ENCODE measurements around the gene OBSL1. TPM values are rescaled to one million over a fixed set of nuclear protein-coding genes. Genes with fewer than 3 reads are reported as not detected.

OBSL1 gene
- total and polyA plus RNA-seq, 4 donors: 14.2 to 35.3 (median 27.3) TPM

DNA sequence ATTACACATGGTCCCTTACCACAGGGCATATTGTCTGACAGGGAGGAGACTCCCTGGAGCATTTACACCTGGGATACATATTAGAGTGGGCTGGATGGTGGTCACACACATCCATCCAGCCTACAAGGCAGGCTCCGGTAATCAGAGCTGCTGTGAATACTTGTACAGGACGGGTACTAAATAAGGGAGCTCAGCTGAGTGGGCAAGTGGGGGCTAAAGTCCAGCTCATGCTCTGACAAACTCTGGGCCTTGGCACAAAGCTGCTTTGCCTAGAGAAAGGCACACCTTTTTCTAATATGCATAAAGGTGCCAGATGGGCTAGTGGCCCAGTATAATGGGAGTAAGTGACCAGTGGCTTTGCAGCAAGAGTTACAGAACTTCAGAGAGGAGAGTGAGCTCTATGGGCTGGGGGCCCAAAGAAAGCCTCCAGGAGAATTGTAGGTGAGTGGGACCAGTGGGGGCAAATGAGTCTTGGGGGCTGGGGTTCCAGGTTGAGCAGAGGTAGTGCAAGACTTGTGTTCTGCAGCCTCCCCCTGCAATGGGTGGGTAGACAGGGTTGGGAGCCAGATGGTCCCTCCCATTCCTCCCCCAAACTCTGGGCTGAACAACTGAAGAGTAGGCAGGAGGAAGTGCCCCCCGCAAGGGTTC is 25.9 kb downstream of the OBSL1 start (continued):
- TF ChIP-seq, protein P1, sequence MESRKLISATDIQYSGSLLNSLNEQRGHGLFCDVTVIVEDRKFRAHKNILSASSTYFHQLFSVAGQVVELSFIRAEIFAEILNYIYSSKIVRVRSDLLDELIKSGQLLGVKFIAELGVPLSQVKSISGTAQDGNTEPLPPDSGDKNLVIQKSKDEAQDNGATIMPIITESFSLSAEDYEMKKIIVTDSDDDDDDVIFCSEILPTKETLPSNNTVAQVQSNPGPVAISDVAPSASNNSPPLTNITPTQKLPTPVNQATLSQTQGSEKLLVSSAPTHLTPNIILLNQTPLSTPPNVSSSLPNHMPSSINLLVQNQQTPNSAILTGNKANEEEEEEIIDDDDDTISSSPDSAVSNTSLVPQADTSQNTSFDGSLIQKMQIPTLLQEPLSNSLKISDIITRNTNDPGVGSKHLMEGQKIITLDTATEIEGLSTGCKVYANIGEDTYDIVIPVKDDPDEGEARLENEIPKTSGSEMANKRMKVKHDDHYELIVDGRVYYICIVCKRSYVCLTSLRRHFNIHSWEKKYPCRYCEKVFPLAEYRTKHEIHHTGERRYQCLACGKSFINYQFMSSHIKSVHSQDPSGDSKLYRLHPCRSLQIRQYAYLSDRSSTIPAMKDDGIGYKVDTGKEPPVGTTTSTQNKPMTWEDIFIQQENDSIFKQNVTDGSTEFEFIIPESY (IDR thresholded peaks at IDR 0.05): no peak

DNA sequence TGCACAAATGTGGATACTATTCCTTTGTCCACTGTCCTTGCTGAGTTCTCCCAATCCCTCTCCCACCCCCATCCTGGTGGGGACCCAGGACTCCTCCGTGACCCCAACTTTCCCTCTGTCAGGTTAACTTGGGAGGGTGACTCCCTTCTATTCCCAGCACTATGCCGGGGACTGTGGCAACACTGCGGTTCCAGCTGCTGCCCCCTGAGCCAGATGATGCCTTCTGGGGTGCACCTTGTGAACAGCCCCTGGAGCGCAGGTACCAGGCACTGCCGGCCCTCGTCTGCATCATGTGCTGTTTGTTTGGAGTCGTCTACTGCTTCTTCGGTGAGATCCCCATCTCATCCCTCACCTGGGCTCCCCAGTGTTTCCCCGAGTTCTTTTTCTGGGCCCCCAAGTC is 26.8 kb downstream of the OBSL1 start:
- H3K27ac ChIP-seq (ENCODE audit: low read depth in 1 of 2, low read length in 2 of 2): no peak overlapping the region
- no peaks in the 10 kb centered on the region for H3K9me3 ChIP-seq (ENCODE audit: control insufficient read depth in 4 of 4, low read length in 3 of 4)
- WGBS: 54% methylated on average over 9 of the region's 9 CpGs
- H3K27me3 ChIP-seq (ENCODE audit: control insufficient read depth in 4 of 4, insufficient read depth in 4 of 4, low read length in 3 of 4): no peaks in the 10 kb centered on the region
- no peak for DNase-seq (ENCODE audit: low spot score)
- no peak for TF ChIP-seq EGR1 (IDR thresholded peaks at IDR 0.05; ENCODE audit: low read depth in 2 of 2)
- no peak for TF ChIP-seq TAF1 (conservative IDR thresholded peaks at IDR 0.05)
- no peak for TF ChIP-seq HNF4A (conservative IDR thresholded peaks at IDR 0.05)
- no peak for TF ChIP-seq HNF4G (IDR thresholded peaks at IDR 0.05)
- no peak for TF ChIP-seq JUND (IDR thresholded peaks at IDR 0.05)
- TF ChIP-seq, protein P2, sequence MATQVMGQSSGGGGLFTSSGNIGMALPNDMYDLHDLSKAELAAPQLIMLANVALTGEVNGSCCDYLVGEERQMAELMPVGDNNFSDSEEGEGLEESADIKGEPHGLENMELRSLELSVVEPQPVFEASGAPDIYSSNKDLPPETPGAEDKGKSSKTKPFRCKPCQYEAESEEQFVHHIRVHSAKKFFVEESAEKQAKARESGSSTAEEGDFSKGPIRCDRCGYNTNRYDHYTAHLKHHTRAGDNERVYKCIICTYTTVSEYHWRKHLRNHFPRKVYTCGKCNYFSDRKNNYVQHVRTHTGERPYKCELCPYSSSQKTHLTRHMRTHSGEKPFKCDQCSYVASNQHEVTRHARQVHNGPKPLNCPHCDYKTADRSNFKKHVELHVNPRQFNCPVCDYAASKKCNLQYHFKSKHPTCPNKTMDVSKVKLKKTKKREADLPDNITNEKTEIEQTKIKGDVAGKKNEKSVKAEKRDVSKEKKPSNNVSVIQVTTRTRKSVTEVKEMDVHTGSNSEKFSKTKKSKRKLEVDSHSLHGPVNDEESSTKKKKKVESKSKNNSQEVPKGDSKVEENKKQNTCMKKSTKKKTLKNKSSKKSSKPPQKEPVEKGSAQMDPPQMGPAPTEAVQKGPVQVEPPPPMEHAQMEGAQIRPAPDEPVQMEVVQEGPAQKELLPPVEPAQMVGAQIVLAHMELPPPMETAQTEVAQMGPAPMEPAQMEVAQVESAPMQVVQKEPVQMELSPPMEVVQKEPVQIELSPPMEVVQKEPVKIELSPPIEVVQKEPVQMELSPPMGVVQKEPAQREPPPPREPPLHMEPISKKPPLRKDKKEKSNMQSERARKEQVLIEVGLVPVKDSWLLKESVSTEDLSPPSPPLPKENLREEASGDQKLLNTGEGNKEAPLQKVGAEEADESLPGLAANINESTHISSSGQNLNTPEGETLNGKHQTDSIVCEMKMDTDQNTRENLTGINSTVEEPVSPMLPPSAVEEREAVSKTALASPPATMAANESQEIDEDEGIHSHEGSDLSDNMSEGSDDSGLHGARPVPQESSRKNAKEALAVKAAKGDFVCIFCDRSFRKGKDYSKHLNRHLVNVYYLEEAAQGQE (IDR thresholded peaks at IDR 0.05): no peak
- TF ChIP-seq, protein P3, sequence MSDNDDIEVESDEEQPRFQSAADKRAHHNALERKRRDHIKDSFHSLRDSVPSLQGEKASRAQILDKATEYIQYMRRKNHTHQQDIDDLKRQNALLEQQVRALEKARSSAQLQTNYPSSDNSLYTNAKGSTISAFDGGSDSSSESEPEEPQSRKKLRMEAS (IDR thresholded peaks at IDR 0.05): no peak
- TF ChIP-seq FOXA1 (IDR thresholded peaks at IDR 0.05): no peak
- TF ChIP-seq, protein P1 (IDR thresholded peaks at IDR 0.05): no peak
- TF ChIP-seq FOXA2 (IDR thresholded peaks at IDR 0.05): no peak
- no peak for TF ChIP-seq YY1 (IDR thresholded peaks at IDR 0.05)
- TF ChIP-seq NR2F2 (IDR thresholded peaks at IDR 0.05): no peak
- TF ChIP-seq, protein P4, sequence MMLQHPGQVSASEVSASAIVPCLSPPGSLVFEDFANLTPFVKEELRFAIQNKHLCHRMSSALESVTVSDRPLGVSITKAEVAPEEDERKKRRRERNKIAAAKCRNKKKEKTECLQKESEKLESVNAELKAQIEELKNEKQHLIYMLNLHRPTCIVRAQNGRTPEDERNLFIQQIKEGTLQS (IDR thresholded peaks at IDR 0.05): no peak
- TF ChIP-seq GABPA (IDR thresholded peaks at IDR 0.05 in 1 of 2, conservative IDR thresholded peaks at IDR 0.05 in 1 of 2): no peak
- peaks cover 14 to 25% (median 19%) of the 10 kb centered on the region in 4 donors for H3K4me1 ChIP-seq (ENCODE audit: control insufficient read depth in 4 of 4, insufficient read depth in 4 of 4, low read length in 3 of 4)
- no peak overlapping the region for H3K9ac ChIP-seq (ENCODE audit: low read depth in 1 of 2, low read length in 2 of 2)
- H3K36me3 ChIP-seq (ENCODE audit: control insufficient read depth in 4 of 4, insufficient read depth in 3 of 4, low read depth in 1 of 4, low read length in 3 of 4): peaks cover 4 to 16% (median 9%) of the 10 kb centered on the region in 4 donors
- peak overlapping the region in 1 of 3 donors; percentile 45 for H3K4me3 ChIP-seq (ENCODE audit: low read depth in 1 of 3, low read length in 3 of 3)

Data from liver (tissue), 9 donors.